Parathyroid adenoma (tissue), 2 donors: Measurements from ENCODE around the gene BTK.

Experiments
- H2AFZ ChIP-seq: fragments of 300-600 bp; sonication (generic); one replicate; pipeline ENCODE4 v1.7.0; 2017; ENCODE audit warnings: antibody characterized with exemption, mild to moderate bottlenecking
- H3K27ac ChIP-seq: fragments of 300-600 bp; sonication (generic); one replicate; pipeline ENCODE4 v1.7.0; 2017
- H3K27me3 ChIP-seq: fragments of 300-600 bp; sonication (generic); one replicate; pipeline ENCODE4 v1.7.0; 2017; ENCODE audit warnings: low read length; ENCODE audit not compliant: control insufficient read depth, insufficient read depth
- H3K36me3 ChIP-seq: fragments of 300-600 bp; sonication (generic); one replicate; pipeline ENCODE4 v1.7.0; 2017; ENCODE audit warnings: low read length; ENCODE audit not compliant: control insufficient read depth, insufficient read depth
- H3K4me1 ChIP-seq: fragments of 300-600 bp; sonication (generic); one replicate; pipeline ENCODE4 v1.7.0; 2017; ENCODE audit warnings: control low read depth
- H3K4me2 ChIP-seq: fragments of 300-600 bp; sonication (generic); one replicate; pipeline ENCODE4 v1.7.0; 2017; ENCODE audit warnings: low read length
- H3K4me3 ChIP-seq: fragments of 300-600 bp; sonication (generic); one replicate; pipeline ENCODE4 v1.7.0; 2017; ENCODE audit warnings: low read depth, low read length
- H3K79me2 ChIP-seq: fragments of 300-600 bp; sonication (generic); one replicate; pipeline ENCODE4 v1.7.0; 2017; ENCODE audit warnings: control low read depth
- H3K9ac ChIP-seq: fragments of 300-600 bp; sonication (generic); one replicate; pipeline ENCODE4 v1.7.0; 2017; ENCODE audit warnings: mild to moderate bottlenecking
- H3K9me3 ChIP-seq: fragments of 300-600 bp; sonication (generic); one replicate; pipeline ENCODE4 v1.7.0; 2017; ENCODE audit warnings: low read length; ENCODE audit not compliant: control insufficient read depth
- CTCF ChIP-seq: fragments of 300-600 bp; sonication (generic); IDR thresholded peaks from one replicate; pipeline ENCODE4 v1.7.0; 2017; ENCODE audit warnings: antibody characterized with exemption, mild to moderate bottlenecking
- donor health status: primary hyperparathyroidism.

Gene BTK

GRCh38 chrX:101385795-101386541, at the start of gene BTK:
Gene BTK (minus strand): TSS chrX:101386191. CDS start chrX:101375284, 10,907 bp downstream.
- Histone ChIP-seq H3K9me3 (no peaks in the 10 kb centered on the region), H2AFZ (no peak within 1 kb of the TSS), H3K4me3 (no peak within 1 kb of the TSS), H3K27me3 (no peaks in the 10 kb centered on the region), H3K79me2 (no peaks in the 10 kb centered on the region), H3K4me1 (peaks cover 2% of the 10 kb centered on the region), H3K9ac (no peak within 1 kb of the TSS), H3K27ac (no peak within 1 kb of the TSS), H3K36me3 (no peaks in the 10 kb centered on the region), H3K4me2 (no peak within 1 kb of the TSS)
- TF ChIP-seq CTCF, result no peak

- peaks cover 2% of the 10 kb centered on the region for H3K79me2 ChIP-seq
- H3K4me2 ChIP-seq, result no peak overlapping the region
- no peaks in the 10 kb centered on the region for H3K36me3 ChIP-seq
- H3K4me1 ChIP-seq, result no peaks in the 10 kb centered on the region
- no peak overlapping the region for H3K9ac ChIP-seq
- no peak overlapping the region for H2AFZ ChIP-seq
- no peaks in the 10 kb centered on the region for H3K9me3 ChIP-seq
- no peak for TF ChIP-seq CTCF
- H3K27ac ChIP-seq, result no peak overlapping the region
- no peaks in the 10 kb centered on the region for H3K27me3 ChIP-seq
- no peak overlapping the region for H3K4me3 ChIP-seq
Measured at GRCh38 chrX:101430457-101431078, 44.6 kb upstream of the BTK start.

GRCh38 chrX:101429934-101430333, 43.9 kb upstream of the BTK start:
- Histone ChIP-seq H3K9ac (no peak overlapping the region), H3K4me3 (no peak overlapping the region), H2AFZ (no peak overlapping the region), H3K9me3 (no peaks in the 10 kb centered on the region), H3K79me2 (peaks cover 2% of the 10 kb centered on the region), H3K27me3 (no peaks in the 10 kb centered on the region), H3K27ac (no peak overlapping the region), H3K4me2 (no peak overlapping the region), H3K36me3 (no peaks in the 10 kb centered on the region), H3K4me1 (no peaks in the 10 kb centered on the region)
- no peak for TF ChIP-seq CTCF

- Histone ChIP-seq H3K4me3 (no peak overlapping the region), H3K79me2 (no peaks in the 10 kb centered on the region), H3K27ac (no peak overlapping the region), H3K4me2 (no peak overlapping the region), H3K27me3 (no peaks in the 10 kb centered on the region), H2AFZ (no peak overlapping the region), H3K36me3 (no peaks in the 10 kb centered on the region), H3K9ac (no peak overlapping the region), H3K4me1 (no peaks in the 10 kb centered on the region), H3K9me3 (no peaks in the 10 kb centered on the region)
- no peak for TF ChIP-seq CTCF
Measured at GRCh38 chrX:101427954-101428353, 42.0 kb upstream of the BTK start.

GRCh38 chrX:101419489-101419888, 33.5 kb upstream of the BTK start:
- Histone ChIP-seq H3K4me2 (no peak overlapping the region), H3K4me1 (peaks cover 14% of the 10 kb centered on the region), H3K27ac (peak overlapping the region; percentile 94), H3K27me3 (no peaks in the 10 kb centered on the region), H3K4me3 (no peak overlapping the region), H3K9me3 (no peaks in the 10 kb centered on the region), H3K79me2 (peaks cover 3% of the 10 kb centered on the region), H2AFZ (peak overlapping the region; percentile 92), H3K36me3 (no peaks in the 10 kb centered on the region), H3K9ac (no peak overlapping the region)
- no peak for TF ChIP-seq CTCF
